NCI-H345 (cell line): ENCODE data around the gene NDUFS2.
A peak's percentile ranks its signal among the peaks of the same experiment; 100 is the strongest.
"Not testable (repeated sequence)": the region's sequence is repeated elsewhere in the genome, so short reads cannot be mapped to it uniquely, and the experiment has no call there.

Experiments used
- DNase-seq: peaks from one replicate; lab custom pipeline; 2025; lab: John Stamatoyannopoulos, UW

Gene NDUFS2

DNA sequence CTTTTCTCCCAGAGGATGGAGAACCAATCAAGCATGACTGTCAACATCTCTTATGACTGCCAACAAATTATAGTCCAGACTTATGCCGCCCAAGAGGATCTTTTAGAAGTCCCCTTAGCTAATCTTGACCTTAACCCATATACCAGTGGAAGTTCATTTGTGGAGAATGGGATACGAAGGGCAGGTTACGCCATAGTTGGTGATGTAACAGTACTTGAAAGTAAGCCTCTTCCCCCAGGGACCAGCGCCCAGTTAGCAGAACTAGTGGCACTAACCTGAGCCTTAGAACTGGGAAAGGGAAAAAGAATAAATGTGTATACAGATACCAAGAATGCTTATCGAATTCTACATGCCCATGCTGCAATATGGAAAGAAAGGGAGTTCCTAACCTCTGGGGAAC is 53.1 kb downstream of the NDUFS2 start:
- not testable (repeated sequence) for DNase-seq

DNA sequence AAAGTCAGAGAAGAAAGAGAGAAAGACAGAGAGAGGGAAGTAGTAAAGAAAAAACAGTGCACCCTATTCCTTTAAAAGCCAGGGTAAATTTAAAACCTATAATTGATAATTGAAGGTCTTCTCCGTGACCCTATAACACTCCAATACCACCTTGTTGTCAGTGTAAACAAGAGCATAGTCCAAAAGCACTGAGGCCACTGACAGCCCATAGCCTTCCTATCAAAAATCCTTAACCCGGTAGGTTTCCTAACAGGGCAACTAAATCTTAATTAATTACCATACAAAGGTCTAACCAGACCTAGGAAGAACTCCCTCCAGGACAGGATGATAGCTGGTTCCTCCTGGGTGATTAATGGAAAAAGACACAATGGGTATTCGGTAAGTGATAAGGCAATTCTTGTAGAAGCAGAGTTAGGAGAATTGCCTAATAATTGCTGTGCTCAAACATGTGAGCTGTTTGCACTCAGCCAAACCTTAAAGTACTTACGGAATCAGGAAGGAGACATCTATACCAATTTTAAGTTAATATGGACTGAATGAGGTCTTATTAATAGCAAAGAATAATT is 53.9 kb downstream of the NDUFS2 start:
- not testable (repeated sequence) for DNase-seq

DNA sequence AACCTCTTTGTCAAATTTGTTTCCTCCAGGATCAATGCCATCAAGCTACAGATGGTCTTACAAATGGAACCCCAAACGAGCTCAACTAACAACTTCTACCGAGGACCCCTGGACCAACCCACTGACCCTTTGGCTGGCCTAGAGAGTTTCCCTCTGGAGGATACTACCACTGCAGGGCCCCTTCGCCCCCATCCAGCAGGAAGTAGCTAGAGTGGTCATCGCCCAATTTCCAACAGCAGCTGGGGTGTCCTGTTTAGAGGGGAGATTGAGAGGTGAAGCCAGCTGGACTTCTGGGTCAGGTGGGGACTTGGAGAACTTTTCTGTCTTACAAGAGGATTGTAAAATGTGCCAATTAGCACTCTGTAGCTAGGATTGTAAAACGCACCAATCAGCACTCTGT is 54.9 kb downstream of the NDUFS2 start:
- DNase-seq = not testable (repeated sequence)

DNA sequence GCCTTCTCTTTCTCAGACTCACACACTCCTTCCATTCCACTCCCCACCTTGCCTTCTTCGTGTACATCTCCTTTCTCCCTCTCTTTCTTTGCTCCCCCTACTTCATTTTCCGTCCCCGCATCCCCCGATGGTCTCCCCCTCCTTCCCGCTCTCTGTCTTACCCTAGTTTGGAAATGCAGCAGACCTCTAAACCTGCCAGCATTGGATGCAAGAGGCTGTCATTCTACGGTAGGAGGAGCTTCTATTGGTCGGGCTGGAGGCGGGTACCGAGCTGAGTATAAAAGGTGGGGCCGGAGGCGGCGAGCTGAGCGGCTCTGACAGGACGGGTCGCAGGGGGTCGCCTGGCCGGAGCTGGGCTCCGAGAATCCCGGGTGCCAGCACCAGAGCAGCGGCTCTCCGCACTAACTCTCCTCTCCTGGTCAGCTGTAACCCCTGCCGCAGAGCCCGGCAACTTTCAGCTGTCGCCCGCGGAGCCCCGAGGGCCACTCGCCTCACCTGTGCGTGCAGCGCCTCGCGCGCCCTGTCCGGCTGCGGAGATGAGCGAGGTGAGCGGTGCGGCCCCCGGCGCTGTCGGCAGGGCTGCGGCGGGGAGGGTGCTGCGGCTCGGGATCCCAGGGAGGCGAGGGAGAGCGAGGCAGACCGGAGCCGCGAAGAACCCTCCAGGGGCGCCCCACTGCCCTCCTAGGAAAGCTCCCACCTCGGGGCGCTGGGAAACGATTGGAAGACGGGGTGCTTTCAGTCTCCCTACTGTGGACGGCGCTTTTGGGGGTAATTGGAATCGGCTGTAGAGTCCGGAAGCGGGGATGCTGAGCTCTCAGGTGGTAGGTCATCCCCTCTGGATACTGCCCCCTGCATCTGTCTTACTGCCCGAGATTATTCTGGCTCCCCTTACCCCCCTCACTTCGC is 56.5 kb downstream of the NDUFS2 start, which contains the start of gene PCP4L1:
Gene PCP4L1, plus strand, starts transcription at position 307 of the 906 bp plus-strand sequence. Its CDS starts 230 bp downstream, at position 537.
- DNase-seq = peak; percentile 59

DNA sequence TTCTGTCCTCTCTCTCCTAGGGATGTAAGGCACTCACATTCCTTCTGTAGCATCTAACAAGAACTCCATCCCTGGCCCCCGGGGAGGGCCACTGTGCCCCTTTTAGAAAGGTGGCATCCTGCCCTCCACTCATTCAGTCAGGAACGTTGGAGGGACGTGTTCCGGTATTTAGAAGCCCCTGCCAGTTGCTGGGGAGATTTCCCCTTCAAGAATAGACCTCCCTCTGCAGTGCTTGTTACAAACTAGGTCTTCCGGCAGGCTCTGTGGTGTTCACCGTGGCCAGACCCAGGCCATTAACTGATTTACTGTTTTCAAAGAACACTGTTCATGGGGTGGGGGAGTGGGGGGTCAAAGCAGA is 57.2 kb downstream of the NDUFS2 start:
- DNase-seq = no peak

GRCh38 chr1:161259765-161260164 is 57.6 kb downstream of the NDUFS2 start:
- DNase-seq = no peak

GRCh38 chr1:161260376-161261260 is 58.5 kb downstream of the NDUFS2 start:
- DNase-seq = no peak

DNA sequence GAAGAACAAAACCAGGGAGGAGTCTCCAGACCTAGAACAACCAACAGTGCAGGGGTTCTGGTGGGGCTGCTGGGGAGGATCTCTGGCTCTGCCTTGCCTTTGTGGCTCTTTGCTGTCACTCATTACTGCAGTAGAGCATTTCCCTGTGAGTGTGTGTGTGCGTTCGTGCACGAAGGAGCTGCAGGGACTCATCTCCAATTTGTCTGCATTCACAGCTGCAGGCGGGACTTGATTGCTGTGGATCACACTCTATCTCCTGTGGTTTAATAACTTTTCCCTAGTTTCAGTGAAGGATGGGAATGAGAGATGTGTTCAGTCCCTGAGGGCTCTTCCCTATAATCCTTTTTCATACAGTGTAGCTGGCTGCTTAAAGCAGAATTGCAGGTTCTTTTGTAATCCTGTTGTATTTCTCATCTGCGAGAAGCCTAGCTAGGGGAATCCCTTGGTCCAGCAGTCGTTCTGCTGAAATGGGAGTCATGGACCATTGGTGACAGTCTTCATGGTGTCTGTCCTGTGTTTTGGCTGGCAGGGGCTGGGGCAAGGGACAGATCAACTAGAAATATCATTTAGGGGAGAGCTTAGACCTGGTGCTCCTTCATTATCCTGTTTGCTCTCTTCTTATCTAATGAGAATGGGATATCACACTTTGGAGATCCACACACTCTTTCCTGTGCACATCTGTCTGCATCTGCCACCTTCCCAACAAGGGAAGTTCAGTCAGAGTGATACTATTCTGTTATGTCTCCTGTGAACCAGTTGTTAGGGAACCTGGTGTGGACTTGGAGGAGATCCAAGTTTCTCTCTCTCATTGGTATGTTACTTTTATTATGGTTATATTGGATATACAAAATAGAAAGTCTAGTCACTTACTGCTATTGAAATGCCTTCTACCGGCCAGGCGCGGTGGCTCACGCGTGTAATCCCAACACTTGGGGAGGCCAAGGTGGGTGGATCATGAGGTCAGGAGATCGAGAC is 59.4 kb downstream of the NDUFS2 start:
- peak; percentile 16 for DNase-seq
